GM04504 (cell line): ENCODE measurements around the gene GLI2.

Experiments
- DNase-seq: peaks from one replicate; pipeline ENCODE4 v3.0.0-alpha.2; 2012; ENCODE audit warnings: low read depth

GLI2 gene

DNA sequence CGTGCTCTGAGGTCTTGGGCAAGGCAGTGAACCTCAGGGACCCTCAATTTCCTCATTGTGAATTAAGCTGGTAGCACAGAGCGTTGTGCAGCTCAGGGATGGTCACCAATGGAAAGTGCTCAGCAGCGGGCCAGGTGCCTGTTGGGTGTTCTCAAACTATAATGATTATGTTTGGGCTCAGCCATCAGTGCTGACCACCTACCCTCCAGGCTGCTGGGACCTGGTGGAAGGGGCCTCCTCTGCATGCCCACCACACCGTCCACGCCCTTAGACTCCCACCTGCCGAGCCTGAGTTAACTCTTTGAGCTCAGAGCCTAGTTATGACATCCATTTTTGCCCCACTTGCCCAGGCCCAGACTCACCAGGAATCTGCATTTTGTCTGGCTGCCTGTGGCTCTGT, 35.0 kb downstream of the GLI2 start:
- no peak for DNase-seq

DNA sequence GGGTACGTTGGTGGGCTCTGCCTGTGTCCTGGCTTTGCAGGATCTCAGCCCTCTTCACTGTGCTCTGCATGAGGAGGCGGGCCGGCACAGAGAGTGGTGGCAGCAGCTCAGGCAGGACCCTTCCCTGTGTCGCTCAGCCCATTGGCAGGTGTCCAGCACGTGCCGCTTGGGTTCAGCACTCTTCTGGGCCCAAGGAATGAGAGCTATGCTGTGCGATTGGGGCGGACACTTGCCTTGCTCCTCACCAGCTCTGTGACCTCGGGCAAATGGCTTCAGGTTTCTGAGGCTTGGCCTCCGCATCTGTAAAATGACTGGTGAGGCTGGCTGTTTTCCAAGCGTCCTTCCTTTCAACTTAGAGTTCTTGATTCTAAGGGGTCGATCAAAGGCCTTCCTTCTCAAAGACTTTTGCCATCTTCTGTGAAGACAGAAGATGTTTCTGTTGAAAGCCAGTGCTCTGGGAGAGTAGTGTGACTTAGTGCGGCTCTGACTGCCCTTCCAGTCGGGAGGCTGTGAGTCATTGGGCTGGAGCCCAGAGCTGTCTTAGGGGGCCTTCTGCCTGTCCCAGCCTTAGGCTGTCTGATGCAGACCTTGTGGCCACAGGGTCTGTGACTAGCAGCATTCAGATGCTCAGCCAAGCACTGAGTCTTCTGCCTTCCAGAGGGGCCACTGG, 35.6 kb downstream of the GLI2 start:
- DNase-seq: peak; percentile 86

DNA sequence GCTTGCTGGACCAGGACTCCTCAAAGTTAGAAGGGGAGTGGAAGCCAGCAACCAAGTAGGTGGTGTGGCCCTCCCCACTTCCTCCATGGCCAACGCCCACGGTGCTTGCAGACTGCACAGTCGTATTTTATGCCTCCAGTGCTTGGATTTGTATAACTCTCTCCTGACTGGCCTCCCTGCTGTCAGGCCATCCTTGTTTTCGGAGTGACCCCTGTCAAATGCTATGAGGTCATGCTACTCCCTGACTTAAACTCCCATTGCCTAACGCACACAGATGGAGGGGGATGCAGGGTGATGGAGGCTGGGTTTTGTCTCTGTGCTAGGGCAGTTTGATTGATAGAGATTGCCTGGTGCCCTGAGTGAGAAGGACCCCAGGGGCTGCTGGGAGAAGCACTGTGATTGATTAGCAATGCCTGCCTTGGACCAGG, 36.1 kb downstream of the GLI2 start:
- no peak for DNase-seq

DNA sequence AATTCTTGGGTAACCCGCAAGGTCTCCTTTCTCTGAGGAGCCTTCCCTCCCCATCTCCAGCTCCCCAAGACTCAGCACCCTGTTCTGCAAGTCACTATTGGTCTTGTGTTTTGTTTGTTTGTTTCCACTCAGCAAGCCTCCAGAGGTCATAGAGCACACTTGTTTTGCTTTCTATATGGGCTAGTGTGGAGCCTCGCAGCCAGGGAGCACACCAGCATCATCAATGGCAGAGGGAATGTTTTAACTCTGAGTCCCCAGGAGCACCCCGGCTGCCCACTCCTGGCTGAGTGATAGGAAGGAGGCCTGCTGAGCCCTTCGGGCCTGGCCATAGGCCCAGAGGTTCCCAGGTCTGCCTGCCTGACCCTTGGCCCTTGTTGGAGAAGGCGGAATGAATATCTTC, 36.6 kb downstream of the GLI2 start:
- DNase-seq: no peak

DNA sequence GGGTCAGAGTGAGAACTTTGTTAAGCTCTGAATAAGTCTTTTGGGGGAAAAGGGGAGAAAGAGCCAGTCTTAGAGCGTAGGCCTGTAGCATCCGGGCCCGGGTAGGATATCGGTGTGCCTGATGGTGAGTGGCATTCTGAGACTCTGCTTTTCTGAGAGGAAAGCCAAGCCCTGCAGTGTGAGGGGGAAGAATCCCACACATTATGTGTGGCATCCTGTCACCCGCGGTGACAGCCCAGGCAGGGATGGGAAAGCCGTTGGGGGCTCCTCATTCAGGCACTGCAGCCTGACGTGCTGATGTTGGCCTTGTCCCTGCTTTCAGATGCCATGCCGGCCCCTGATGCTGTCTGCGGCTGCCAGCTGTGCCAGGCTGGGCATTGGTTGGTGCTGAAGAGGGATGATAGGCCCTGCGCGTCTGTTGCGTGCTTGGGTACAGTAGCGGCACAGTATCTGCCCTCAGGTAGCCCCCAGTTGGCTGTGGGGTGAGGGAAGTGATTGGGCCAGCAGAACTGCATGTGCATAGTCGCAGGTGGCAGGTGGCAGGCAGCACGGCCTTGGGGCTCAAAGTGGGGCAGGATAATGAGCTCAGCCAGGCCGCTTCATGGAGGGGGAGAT, 37.6 kb downstream of the GLI2 start:
- no peak for DNase-seq

DNA sequence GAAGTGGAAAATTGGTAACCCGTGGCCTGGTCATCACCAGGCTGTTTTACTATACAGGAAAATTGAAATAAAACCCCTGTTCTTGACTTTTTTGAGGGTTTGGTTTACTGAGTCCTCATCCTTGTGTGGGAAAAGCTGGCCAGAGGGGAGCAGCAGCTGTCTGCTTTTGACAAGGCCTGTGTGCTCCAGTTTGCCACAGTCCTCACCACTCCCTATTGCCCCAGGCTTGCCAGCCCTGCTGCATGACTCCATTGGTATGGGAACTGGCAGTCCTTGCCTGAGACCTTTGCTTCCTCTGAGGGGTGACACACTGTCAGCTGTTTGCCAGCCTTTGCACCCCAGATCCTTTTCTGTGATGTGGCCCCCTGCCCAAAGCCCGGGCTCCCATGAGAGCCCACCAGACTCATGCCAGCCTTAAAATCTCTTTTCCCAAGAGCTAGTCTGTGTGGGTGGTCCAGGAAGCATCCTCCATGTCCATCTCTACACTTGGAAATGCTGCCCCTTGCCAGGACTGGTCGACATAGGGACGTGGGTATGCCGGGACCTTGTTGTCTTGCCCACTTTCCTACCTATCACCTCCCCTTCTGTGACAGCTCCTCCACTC, 39.0 kb downstream of the GLI2 start:
- DNase-seq: no peak

DNA sequence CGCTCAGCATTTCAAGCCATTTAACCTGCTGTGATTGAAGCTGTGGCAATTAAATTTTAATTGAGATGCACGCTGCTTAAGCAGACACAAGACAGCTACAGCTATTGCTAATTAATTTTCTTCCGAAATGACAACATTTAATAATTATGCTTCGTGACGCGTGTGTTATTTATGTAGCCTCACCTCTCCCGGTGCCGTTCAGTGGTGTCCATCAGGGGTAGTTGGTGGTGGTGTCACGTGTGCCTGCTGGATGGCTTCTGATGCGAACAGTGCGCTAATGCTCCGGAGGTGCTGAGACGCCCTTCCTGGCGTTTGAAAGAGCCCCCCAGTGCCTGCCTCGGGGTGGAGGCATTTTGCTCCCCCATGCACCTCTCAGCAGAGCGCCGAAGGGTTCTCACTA, 39.5 kb downstream of the GLI2 start:
- no peak for DNase-seq

DNA sequence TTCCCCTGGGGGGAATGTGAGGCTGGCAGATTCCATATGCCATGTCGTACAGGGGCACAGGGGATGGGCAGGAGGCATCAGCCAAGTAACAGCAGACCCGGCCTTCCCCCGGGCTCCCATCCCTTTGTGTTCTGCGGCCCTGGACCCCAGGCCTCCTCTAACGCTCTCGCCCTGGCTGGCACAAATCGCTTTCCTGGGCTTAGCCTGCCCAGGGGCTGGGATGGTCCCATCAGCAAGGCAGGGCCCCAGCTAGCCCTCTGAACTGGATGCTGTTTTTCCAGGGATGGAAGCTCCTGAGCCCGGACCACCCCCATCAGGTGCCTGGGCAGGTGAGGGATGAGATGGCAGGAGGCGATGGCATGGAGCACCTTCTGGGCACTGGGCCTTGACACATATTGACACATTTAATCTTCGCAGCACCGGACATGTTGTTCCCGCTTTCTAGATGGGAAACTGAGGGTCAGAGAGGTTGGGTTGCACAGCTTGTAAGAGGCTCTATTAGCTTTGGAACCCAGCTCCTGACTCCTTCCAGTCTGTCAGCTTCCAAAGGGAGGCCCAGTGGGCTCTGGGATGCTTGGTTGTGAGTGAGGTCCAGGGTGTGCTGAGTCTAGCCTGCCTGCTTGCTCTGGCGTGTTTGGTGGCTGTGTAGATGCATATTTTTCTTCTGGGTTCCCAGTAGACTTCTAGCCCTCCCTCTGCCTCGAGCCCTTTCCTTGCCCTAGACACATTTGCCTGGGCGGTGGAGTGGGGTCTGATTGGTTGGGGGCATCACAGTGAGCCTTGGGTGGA, 40.3 kb downstream of the GLI2 start:
- no peak for DNase-seq

DNA sequence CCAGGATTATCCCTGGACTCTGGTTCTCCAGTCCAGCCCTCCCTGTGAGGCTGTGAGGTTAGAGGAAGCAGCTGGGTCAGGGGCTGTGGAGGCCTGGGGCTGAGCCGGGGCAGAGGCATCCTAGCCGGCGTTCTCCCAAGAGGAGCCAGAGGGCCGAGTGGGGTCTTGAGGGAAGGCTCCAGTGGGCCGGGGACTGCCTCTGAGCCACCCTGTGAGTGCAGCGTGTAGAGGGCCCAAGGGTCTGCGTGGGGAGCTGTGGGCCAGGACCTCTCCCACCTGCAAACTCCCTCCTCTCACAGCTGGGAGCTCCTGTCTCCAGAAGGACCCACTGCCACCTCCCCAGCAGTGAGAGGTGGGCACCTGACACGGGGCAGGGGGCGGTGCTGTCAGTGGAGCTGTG, 41.0 kb downstream of the GLI2 start:
- DNase-seq: no peak

DNA sequence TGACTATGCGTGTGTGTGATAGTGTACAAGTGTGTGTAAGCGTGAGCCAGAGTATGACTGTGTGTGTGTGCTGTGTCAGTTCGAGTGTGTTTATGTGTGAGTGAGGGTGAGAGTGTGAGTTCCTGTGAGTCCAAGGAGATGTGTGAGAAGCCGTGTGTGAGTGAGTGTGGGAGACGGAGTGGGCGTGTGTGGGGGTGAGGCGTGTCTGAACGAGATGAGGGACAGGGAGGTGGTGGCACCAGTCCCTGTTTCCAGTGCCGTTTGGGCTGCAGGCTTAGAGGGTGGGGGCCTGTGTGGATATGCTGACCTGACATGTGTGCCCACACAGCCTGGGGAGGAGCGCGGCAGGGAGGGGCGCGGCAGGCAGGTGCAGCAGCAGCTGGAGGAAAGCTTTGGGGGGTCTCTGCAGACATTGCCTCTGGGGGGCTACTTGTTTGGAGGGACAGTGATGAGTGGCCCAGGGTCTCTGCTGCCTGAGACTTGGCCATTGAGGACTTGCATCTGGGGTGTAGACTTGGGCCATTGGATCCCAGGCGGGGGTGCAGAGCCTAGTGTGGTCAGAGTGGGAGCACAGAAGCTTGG, 41.6 kb downstream of the GLI2 start:
- DNase-seq: no peak

DNA sequence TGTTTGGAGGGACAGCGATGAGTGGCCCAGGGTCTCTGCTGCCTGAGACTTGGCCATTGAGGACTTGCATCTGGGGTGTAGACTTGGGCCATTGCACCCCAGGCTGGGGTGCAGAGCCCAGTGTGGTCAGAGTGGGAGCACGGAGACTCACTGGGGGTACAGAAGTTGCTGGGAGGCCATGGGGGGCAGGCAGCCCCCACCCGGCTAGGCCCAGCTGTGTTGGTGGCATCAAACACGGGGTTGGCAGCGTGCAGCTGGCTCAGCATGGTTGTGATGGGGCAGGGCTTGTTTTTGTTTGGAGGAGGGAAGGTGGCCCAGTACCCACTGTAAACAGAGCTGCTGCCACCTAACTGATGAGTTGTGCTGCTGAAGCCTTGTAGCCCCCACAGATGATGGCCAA, 42.1 kb downstream of the GLI2 start:
- no peak for DNase-seq

DNA sequence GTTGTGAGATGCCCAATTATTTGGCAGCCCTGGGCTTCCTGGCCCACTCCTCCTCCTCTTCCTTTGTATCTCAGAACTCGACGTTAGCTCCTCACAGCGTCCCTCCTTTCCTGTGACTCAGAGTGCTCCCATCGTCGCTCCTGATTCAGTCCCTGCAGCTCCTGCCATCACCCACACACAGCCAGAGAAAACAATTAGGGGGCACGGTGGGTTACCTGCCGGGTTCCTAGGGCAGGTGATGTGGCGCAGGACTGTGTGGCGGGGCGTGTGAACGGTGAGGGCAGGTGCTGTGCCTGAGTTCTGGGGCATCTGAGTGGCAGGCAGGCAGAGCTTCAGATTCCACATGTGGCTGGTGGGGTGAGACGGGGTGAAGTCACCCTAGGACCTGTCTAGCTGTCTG, 42.6 kb downstream of the GLI2 start:
- DNase-seq: no peak

DNA sequence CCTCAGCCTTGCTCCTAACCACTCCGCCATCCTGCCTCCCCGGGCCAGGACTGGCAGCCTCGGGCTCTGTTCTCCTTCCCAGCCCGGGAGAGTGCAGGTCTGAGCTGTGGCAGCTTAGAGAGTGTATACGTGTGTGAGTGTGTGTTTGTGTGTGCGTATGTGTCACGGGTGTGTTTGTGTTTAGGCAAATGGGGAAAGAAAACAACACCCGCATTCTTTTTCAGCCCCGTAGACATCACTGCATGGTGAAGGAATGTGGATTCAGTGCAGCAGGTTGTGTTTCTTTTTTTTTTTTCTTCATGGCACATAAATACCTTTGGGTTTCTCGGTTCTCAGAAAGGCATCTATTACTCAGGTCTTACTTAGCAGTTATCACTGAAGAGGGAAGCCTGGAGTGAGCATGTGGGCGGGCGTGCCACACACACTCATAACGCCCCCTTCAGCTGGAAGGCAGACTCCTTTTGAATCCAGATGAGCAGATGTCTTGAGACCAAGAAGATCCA, 44.2 kb downstream of the GLI2 start:
- peak; percentile 49 for DNase-seq

DNA sequence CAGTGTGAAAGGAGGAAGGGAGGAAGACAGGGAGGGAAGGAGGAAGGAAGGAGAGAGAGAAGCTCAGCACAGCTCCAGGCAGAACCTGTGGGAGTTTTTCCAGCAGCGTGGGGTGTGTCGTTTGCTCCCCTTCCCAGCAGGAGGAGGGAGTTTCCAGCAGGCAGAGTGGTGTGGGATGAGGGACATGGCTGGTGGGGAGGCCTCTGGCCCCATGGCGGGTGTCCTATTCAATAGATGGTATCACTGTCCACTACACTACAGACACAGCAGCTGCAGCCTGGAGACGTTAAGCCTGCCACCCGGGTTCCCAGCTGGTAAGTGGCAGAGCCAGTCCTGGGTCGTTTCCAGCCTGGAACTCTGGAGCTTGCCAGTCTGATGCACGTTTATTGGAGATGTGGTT, 44.7 kb downstream of the GLI2 start:
- no peak for DNase-seq

DNA sequence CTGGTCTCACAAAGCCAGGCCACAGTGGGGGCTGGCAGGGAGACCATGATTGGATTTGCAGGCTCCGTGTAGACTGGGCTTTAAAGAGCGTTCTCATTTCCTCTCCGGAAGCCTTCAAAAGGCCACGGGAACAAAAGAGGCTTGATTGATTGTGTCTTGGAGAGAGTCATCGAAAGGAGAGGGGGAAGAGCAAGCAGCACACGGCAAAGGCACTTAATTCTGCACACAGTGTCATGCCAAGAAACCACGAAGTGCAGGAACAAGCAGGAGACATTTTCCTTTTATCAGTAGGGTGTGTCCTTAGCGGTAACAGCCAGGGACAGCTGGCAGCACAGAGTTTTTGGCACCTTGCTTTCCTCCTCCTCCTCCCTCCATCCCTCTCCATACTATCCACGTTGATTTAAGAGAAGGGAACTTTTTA, 47.7 kb downstream of the GLI2 start:
- DNase-seq: no peak

DNA sequence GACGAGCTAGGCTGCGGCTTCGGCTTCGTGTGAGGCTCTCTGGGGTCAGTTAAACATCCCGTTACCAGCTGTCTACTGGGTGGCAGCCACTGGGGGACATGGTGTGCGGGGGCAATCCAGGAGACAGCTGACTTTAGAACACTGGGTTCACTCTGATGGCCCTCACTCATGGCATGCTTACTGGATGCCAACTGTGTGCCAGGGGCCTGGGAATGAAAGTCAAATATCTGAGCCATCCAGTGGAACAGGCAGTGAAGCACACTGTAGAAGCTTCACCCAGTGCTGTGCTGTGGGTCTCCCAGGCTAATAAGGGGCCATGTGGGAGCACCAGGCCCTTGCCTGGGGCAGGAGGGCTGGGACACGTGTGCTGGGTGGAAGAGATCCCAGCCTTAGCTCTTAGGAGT, 48.3 kb downstream of the GLI2 start:
- no peak for DNase-seq
